ENCODE results near the gene STX12.
A peak's percentile ranks its signal among the peaks of the same experiment; 100 is the strongest.

STX12 gene

GRCh38 chr1:27772932-27773825, at the start of gene STX12:
Gene STX12, plus strand, starts transcription at chr1:27773219. Its CDS starts 89 bp downstream, at chr1:27773308.
- Histone ChIP-seq H3K27me3 (ENCODE audit: low read depth, low read length) (no peaks in the 10 kb centered on the region), H3K4me3 (ENCODE audit: low read depth in 1 of 2, low read length in 2 of 2) (peak within 1 kb of the TSS; percentile 77 to 86), H3K9me3 (ENCODE audit: control insufficient read depth in 1 of 2, low read length in 2 of 2) (no peaks in the 10 kb centered on the region), H3K27ac (ENCODE audit: low read length) (peak within 1 kb of the TSS; percentile 88), H3K4me1 (ENCODE audit: control insufficient read depth in 1 of 2, insufficient read depth in 2 of 2, low read length in 2 of 2) (peaks cover 0 to 16% of the 10 kb centered on the region in 2 donors), H3K36me3 (ENCODE audit: control insufficient read depth in 1 of 2, insufficient read depth in 2 of 2, low read length in 2 of 2) (peaks cover 4 to 8% of the 10 kb centered on the region in 2 donors)

GRCh38 chr1:27724961-27725373, 48.1 kb upstream of the STX12 start:
- Histone ChIP-seq H3K27ac (ENCODE audit: low read length) (peak overlapping the region; percentile 82), H3K27me3 (ENCODE audit: low read depth, low read length) (no peaks in the 10 kb centered on the region), H3K36me3 (ENCODE audit: control insufficient read depth in 1 of 2, insufficient read depth in 2 of 2, low read length in 2 of 2) (no peaks in the 10 kb centered on the region), H3K9me3 (ENCODE audit: control insufficient read depth in 1 of 2, low read length in 2 of 2) (no peaks in the 10 kb centered on the region), H3K4me1 (ENCODE audit: control insufficient read depth in 1 of 2, insufficient read depth in 2 of 2, low read length in 2 of 2) (peaks cover 3 to 9% of the 10 kb centered on the region in 2 donors), H3K4me3 (ENCODE audit: low read depth in 1 of 2, low read length in 2 of 2) (peak overlapping the region; percentile 54 to 63)

GRCh38 chr1:27725374-27726172, 47.4 kb upstream of the STX12 start, which contains the start of gene FAM76A:
Gene FAM76A, plus strand, starts transcription at chr1:27725961. Its CDS starts 120 bp downstream, at chr1:27726081.
- Histone ChIP-seq H3K9me3 (ENCODE audit: control insufficient read depth in 1 of 2, low read length in 2 of 2) (no peaks in the 10 kb centered on the region), H3K4me1 (ENCODE audit: control insufficient read depth in 1 of 2, insufficient read depth in 2 of 2, low read length in 2 of 2) (peaks cover 3 to 9% of the 10 kb centered on the region in 2 donors), H3K36me3 (ENCODE audit: control insufficient read depth in 1 of 2, insufficient read depth in 2 of 2, low read length in 2 of 2) (no peaks in the 10 kb centered on the region), H3K27me3 (ENCODE audit: low read depth, low read length) (no peaks in the 10 kb centered on the region), H3K4me3 (ENCODE audit: low read depth in 1 of 2, low read length in 2 of 2) (peak within 1 kb of the TSS; percentile 80 to 89), H3K27ac (ENCODE audit: low read length) (peak within 1 kb of the TSS; percentile 82)

- Histone ChIP-seq H3K27me3 (ENCODE audit: low read depth, low read length) (no peaks in the 10 kb centered on the region), H3K36me3 (ENCODE audit: control insufficient read depth in 1 of 2, insufficient read depth in 2 of 2, low read length in 2 of 2) (no peaks in the 10 kb centered on the region), H3K4me3 (ENCODE audit: low read depth in 1 of 2, low read length in 2 of 2) (peak overlapping the region; percentile 80 to 89), H3K4me1 (ENCODE audit: control insufficient read depth in 1 of 2, insufficient read depth in 2 of 2, low read length in 2 of 2) (peaks cover 3 to 9% of the 10 kb centered on the region in 2 donors), H3K9me3 (ENCODE audit: control insufficient read depth in 1 of 2, low read length in 2 of 2) (no peaks in the 10 kb centered on the region), H3K27ac (ENCODE audit: low read length) (peak overlapping the region; percentile 79)
Observed at GRCh38 chr1:27726173-27727044, 46.6 kb upstream of the STX12 start.

- Histone ChIP-seq H3K4me1 (ENCODE audit: control insufficient read depth in 1 of 2, insufficient read depth in 2 of 2, low read length in 2 of 2) (peaks cover 3 to 9% of the 10 kb centered on the region in 2 donors), H3K27me3 (ENCODE audit: low read depth, low read length) (no peaks in the 10 kb centered on the region), H3K4me3 (ENCODE audit: low read depth in 1 of 2, low read length in 2 of 2) (no peak overlapping the region), H3K27ac (ENCODE audit: low read length) (peak overlapping the region; percentile 16), H3K36me3 (ENCODE audit: control insufficient read depth in 1 of 2, insufficient read depth in 2 of 2, low read length in 2 of 2) (peaks cover 0 to 4% of the 10 kb centered on the region in 2 donors), H3K9me3 (ENCODE audit: control insufficient read depth in 1 of 2, low read length in 2 of 2) (no peaks in the 10 kb centered on the region)
Observed at GRCh38 chr1:27727126-27727525, 45.9 kb upstream of the STX12 start.

- Histone ChIP-seq H3K4me1 (ENCODE audit: control insufficient read depth in 1 of 2, insufficient read depth in 2 of 2, low read length in 2 of 2) (no peaks in the 10 kb centered on the region), H3K27me3 (ENCODE audit: low read depth, low read length) (no peaks in the 10 kb centered on the region), H3K4me3 (ENCODE audit: low read depth in 1 of 2, low read length in 2 of 2) (no peak overlapping the region), H3K36me3 (ENCODE audit: control insufficient read depth in 1 of 2, insufficient read depth in 2 of 2, low read length in 2 of 2) (peaks cover 29 to 66% of the 10 kb centered on the region in 2 donors), H3K9me3 (ENCODE audit: control insufficient read depth in 1 of 2, low read length in 2 of 2) (no peaks in the 10 kb centered on the region), H3K27ac (ENCODE audit: low read length) (no peak overlapping the region)
Observed at GRCh38 chr1:27736252-27736651, 36.8 kb upstream of the STX12 start.

- Histone ChIP-seq H3K27me3 (ENCODE audit: low read depth, low read length) (no peaks in the 10 kb centered on the region), H3K4me3 (ENCODE audit: low read depth in 1 of 2, low read length in 2 of 2) (no peak overlapping the region), H3K36me3 (ENCODE audit: control insufficient read depth in 1 of 2, insufficient read depth in 2 of 2, low read length in 2 of 2) (peaks cover 25 to 49% of the 10 kb centered on the region in 2 donors), H3K9me3 (ENCODE audit: control insufficient read depth in 1 of 2, low read length in 2 of 2) (no peaks in the 10 kb centered on the region), H3K4me1 (ENCODE audit: control insufficient read depth in 1 of 2, insufficient read depth in 2 of 2, low read length in 2 of 2) (no peaks in the 10 kb centered on the region), H3K27ac (ENCODE audit: low read length) (no peak overlapping the region)
Observed at GRCh38 chr1:27741121-27741520, 31.9 kb upstream of the STX12 start.

GRCh38 chr1:27744556-27744955, 28.5 kb upstream of the STX12 start:
- no peaks in the 10 kb centered on the region for H3K4me1 ChIP-seq (ENCODE audit: control insufficient read depth in 1 of 2, insufficient read depth in 2 of 2, low read length in 2 of 2)
- H3K4me3 ChIP-seq (ENCODE audit: low read depth in 1 of 2, low read length in 2 of 2) = no peak overlapping the region
- no peak overlapping the region for H3K27ac ChIP-seq (ENCODE audit: low read length)
- H3K9me3 ChIP-seq (ENCODE audit: control insufficient read depth in 1 of 2, low read length in 2 of 2) = no peaks in the 10 kb centered on the region
- no peaks in the 10 kb centered on the region for H3K27me3 ChIP-seq (ENCODE audit: low read depth, low read length)
- peaks cover 24 to 58% of the 10 kb centered on the region in 2 donors for H3K36me3 ChIP-seq (ENCODE audit: control insufficient read depth in 1 of 2, insufficient read depth in 2 of 2, low read length in 2 of 2)

- Histone ChIP-seq H3K4me3 (ENCODE audit: low read depth in 1 of 2, low read length in 2 of 2) (no peak overlapping the region), H3K36me3 (ENCODE audit: control insufficient read depth in 1 of 2, insufficient read depth in 2 of 2, low read length in 2 of 2) (peaks cover 25 to 58% of the 10 kb centered on the region in 2 donors), H3K4me1 (ENCODE audit: control insufficient read depth in 1 of 2, insufficient read depth in 2 of 2, low read length in 2 of 2) (no peaks in the 10 kb centered on the region), H3K9me3 (ENCODE audit: control insufficient read depth in 1 of 2, low read length in 2 of 2) (no peaks in the 10 kb centered on the region), H3K27me3 (ENCODE audit: low read depth, low read length) (no peaks in the 10 kb centered on the region), H3K27ac (ENCODE audit: low read length) (no peak overlapping the region)
Observed at GRCh38 chr1:27745466-27745865, 27.6 kb upstream of the STX12 start.

- Histone ChIP-seq H3K9me3 (ENCODE audit: control insufficient read depth in 1 of 2, low read length in 2 of 2) (no peaks in the 10 kb centered on the region), H3K4me3 (ENCODE audit: low read depth in 1 of 2, low read length in 2 of 2) (no peak overlapping the region), H3K27ac (ENCODE audit: low read length) (no peak overlapping the region), H3K36me3 (ENCODE audit: control insufficient read depth in 1 of 2, insufficient read depth in 2 of 2, low read length in 2 of 2) (peaks cover 30 to 51% of the 10 kb centered on the region in 2 donors), H3K27me3 (ENCODE audit: low read depth, low read length) (no peaks in the 10 kb centered on the region), H3K4me1 (ENCODE audit: control insufficient read depth in 1 of 2, insufficient read depth in 2 of 2, low read length in 2 of 2) (no peaks in the 10 kb centered on the region)
Observed at GRCh38 chr1:27752360-27752759, 20.7 kb upstream of the STX12 start.

All from muscle layer of duodenum (tissue), 2 donors.